ENCODE results near the gene ZCCHC4.

ZCCHC4 gene

GRCh38 chr4:25312496-25313200 lies at the start of gene ZCCHC4:
ZCCHC4 (plus strand) TSS chr4:25312774; CDS start chr4:25312810, 36 bp downstream.
- DNase-seq, result peak; percentile 96
- Mint-ChIP-seq H3K4me3 (peak within 1 kb of the TSS; percentile 100), H3K36me3 (ENCODE audit: low read depth) (peaks cover 46% of the 10 kb centered on the region), H3K9me3 (no peaks in the 10 kb centered on the region), H3K27ac (peak within 1 kb of the TSS; percentile 98), H3K27me3 (peaks cover 14% of the 10 kb centered on the region), H3K4me1 (ENCODE audit: low read depth) (peaks cover 39% of the 10 kb centered on the region)

GRCh38 chr4:25271866-25272265 lies 40.7 kb upstream of the ZCCHC4 start:
- H3K9me3 Mint-ChIP-seq, result no peaks in the 10 kb centered on the region
- H3K27me3 Mint-ChIP-seq, result no peaks in the 10 kb centered on the region
- no peaks in the 10 kb centered on the region for H3K4me1 Mint-ChIP-seq (ENCODE audit: low read depth)
- no peak overlapping the region for H3K27ac Mint-ChIP-seq
- H3K4me3 Mint-ChIP-seq, result no peak overlapping the region
- no peak for DNase-seq
- peaks cover 79% of the 10 kb centered on the region for H3K36me3 Mint-ChIP-seq (ENCODE audit: low read depth)

GRCh38 chr4:25280210-25280609 lies 32.4 kb upstream of the ZCCHC4 start:
- Mint-ChIP-seq H3K27ac (no peak overlapping the region), H3K9me3 (no peaks in the 10 kb centered on the region), H3K4me3 (no peak overlapping the region), H3K27me3 (no peaks in the 10 kb centered on the region), H3K36me3 (ENCODE audit: low read depth) (peaks cover 49% of the 10 kb centered on the region), H3K4me1 (ENCODE audit: low read depth) (no peaks in the 10 kb centered on the region)
- DNase-seq, result no peak

GRCh38 chr4:25283948-25284347 lies 28.6 kb upstream of the ZCCHC4 start:
- no peak overlapping the region for H3K4me3 Mint-ChIP-seq
- no peaks in the 10 kb centered on the region for H3K4me1 Mint-ChIP-seq (ENCODE audit: low read depth)
- H3K27me3 Mint-ChIP-seq, result peaks cover 4% of the 10 kb centered on the region
- peaks cover 21% of the 10 kb centered on the region for H3K36me3 Mint-ChIP-seq (ENCODE audit: low read depth)
- no peak for DNase-seq
- no peak overlapping the region for H3K27ac Mint-ChIP-seq
- H3K9me3 Mint-ChIP-seq, result peaks cover 6% of the 10 kb centered on the region

GRCh38 chr4:25284466-25284865 lies 28.1 kb upstream of the ZCCHC4 start:
- Mint-ChIP-seq H3K9me3 (peaks cover 6% of the 10 kb centered on the region), H3K4me1 (ENCODE audit: low read depth) (no peaks in the 10 kb centered on the region), H3K4me3 (no peak overlapping the region), H3K27me3 (peaks cover 4% of the 10 kb centered on the region), H3K36me3 (ENCODE audit: low read depth) (peaks cover 20% of the 10 kb centered on the region), H3K27ac (no peak overlapping the region)
- DNase-seq, result no peak

GRCh38 chr4:25290490-25291067 lies 22.0 kb upstream of the ZCCHC4 start:
- H3K9me3 Mint-ChIP-seq, result peaks cover 6% of the 10 kb centered on the region
- H3K36me3 Mint-ChIP-seq (ENCODE audit: low read depth), result no peaks in the 10 kb centered on the region
- H3K4me3 Mint-ChIP-seq, result no peak overlapping the region
- H3K4me1 Mint-ChIP-seq (ENCODE audit: low read depth), result no peaks in the 10 kb centered on the region
- no peak for DNase-seq
- H3K27ac Mint-ChIP-seq, result no peak overlapping the region
- peaks cover 4% of the 10 kb centered on the region for H3K27me3 Mint-ChIP-seq

GRCh38 chr4:25291158-25291733 lies 21.3 kb upstream of the ZCCHC4 start:
- DNase-seq, result no peak
- no peaks in the 10 kb centered on the region for H3K36me3 Mint-ChIP-seq (ENCODE audit: low read depth)
- no peaks in the 10 kb centered on the region for H3K4me1 Mint-ChIP-seq (ENCODE audit: low read depth)
- H3K4me3 Mint-ChIP-seq, result no peak overlapping the region
- H3K9me3 Mint-ChIP-seq, result peaks cover 6% of the 10 kb centered on the region
- peaks cover 9% of the 10 kb centered on the region for H3K27me3 Mint-ChIP-seq
- no peak overlapping the region for H3K27ac Mint-ChIP-seq

GRCh38 chr4:25297528-25298242 lies 14.9 kb upstream of the ZCCHC4 start:
- DNase-seq, result no peak
- H3K9me3 Mint-ChIP-seq, result no peaks in the 10 kb centered on the region
- H3K27me3 Mint-ChIP-seq, result peaks cover 29% of the 10 kb centered on the region
- H3K36me3 Mint-ChIP-seq (ENCODE audit: low read depth), result no peaks in the 10 kb centered on the region
- H3K4me3 Mint-ChIP-seq, result no peak overlapping the region
- H3K27ac Mint-ChIP-seq, result no peak overlapping the region
- peaks cover 8% of the 10 kb centered on the region for H3K4me1 Mint-ChIP-seq (ENCODE audit: low read depth)

- Mint-ChIP-seq H3K27ac (no peak overlapping the region), H3K27me3 (peaks cover 34% of the 10 kb centered on the region), H3K4me1 (ENCODE audit: low read depth) (peaks cover 8% of the 10 kb centered on the region), H3K4me3 (no peak overlapping the region), H3K9me3 (no peaks in the 10 kb centered on the region), H3K36me3 (ENCODE audit: low read depth) (no peaks in the 10 kb centered on the region)
- no peak for DNase-seq
These were observed 12.9 kb upstream of the ZCCHC4 start for GRCh38 chr4:25299476-25300203.

- Mint-ChIP-seq H3K4me3 (no peak overlapping the region), H3K36me3 (ENCODE audit: low read depth) (no peaks in the 10 kb centered on the region), H3K9me3 (no peaks in the 10 kb centered on the region), H3K27me3 (peaks cover 30% of the 10 kb centered on the region), H3K4me1 (ENCODE audit: low read depth) (peaks cover 8% of the 10 kb centered on the region), H3K27ac (no peak overlapping the region)
- no peak for DNase-seq
These were observed 11.1 kb upstream of the ZCCHC4 start for GRCh38 chr4:25301471-25301870.

GRCh38 chr4:25302626-25303025 lies 9.9 kb upstream of the ZCCHC4 start:
- no peaks in the 10 kb centered on the region for H3K36me3 Mint-ChIP-seq (ENCODE audit: low read depth)
- no peak for DNase-seq
- H3K9me3 Mint-ChIP-seq, result no peaks in the 10 kb centered on the region
- H3K27ac Mint-ChIP-seq, result no peak overlapping the region
- H3K4me1 Mint-ChIP-seq (ENCODE audit: low read depth), result peaks cover 7% of the 10 kb centered on the region
- peaks cover 37% of the 10 kb centered on the region for H3K27me3 Mint-ChIP-seq
- H3K4me3 Mint-ChIP-seq, result no peak overlapping the region

GRCh38 chr4:25303578-25303977 lies 9.0 kb upstream of the ZCCHC4 start:
- no peak overlapping the region for H3K27ac Mint-ChIP-seq
- H3K9me3 Mint-ChIP-seq, result no peaks in the 10 kb centered on the region
- DNase-seq, result no peak
- H3K36me3 Mint-ChIP-seq (ENCODE audit: low read depth), result no peaks in the 10 kb centered on the region
- no peak overlapping the region for H3K4me3 Mint-ChIP-seq
- H3K4me1 Mint-ChIP-seq (ENCODE audit: low read depth), result no peaks in the 10 kb centered on the region
- peaks cover 43% of the 10 kb centered on the region for H3K27me3 Mint-ChIP-seq

- no peak for DNase-seq
- H3K27ac Mint-ChIP-seq, result no peak overlapping the region
- no peak overlapping the region for H3K4me3 Mint-ChIP-seq
- H3K9me3 Mint-ChIP-seq, result no peaks in the 10 kb centered on the region
- no peaks in the 10 kb centered on the region for H3K4me1 Mint-ChIP-seq (ENCODE audit: low read depth)
- peaks cover 30% of the 10 kb centered on the region for H3K27me3 Mint-ChIP-seq
- H3K36me3 Mint-ChIP-seq (ENCODE audit: low read depth), result no peaks in the 10 kb centered on the region
These were observed 6.0 kb upstream of the ZCCHC4 start for GRCh38 chr4:25306518-25307057.

GRCh38 chr4:25307596-25307995 lies 5.0 kb upstream of the ZCCHC4 start:
- H3K9me3 Mint-ChIP-seq, result no peaks in the 10 kb centered on the region
- no peak for DNase-seq

More at GRCh38 chr4:25307596-25307995, 5.0 kb upstream of the ZCCHC4 start:
- Mint-ChIP-seq H3K4me1 (ENCODE audit: low read depth) (peaks cover 6% of the 10 kb centered on the region), H3K27me3 (peaks cover 28% of the 10 kb centered on the region), H3K36me3 (ENCODE audit: low read depth) (peaks cover under 1% of the 10 kb centered on the region), H3K4me3 (no peak overlapping the region), H3K27ac (no peak overlapping the region)

Measured in activated T-cell treated with anti-CD3 and anti-CD28 coated beads, Interleukin-2, amount 50 U/mL, for 24 hours (primary cell).